H1 (cell line): ENCODE results near the gene SCOC.

ENCODE experiments used
- CBX8 ChIP-seq: fragments of 300-800, 300-1000 bp; sonication (generic); IDR thresholded peaks from 2 replicates; pipeline ENCODE4 v1.7.1; 2016; ENCODE audit warnings: low read depth, low read length, borderline replicate concordance
- CTCF ChIP-seq, 3 experiments: IDR thresholded peaks; 1 replicate in 2 of 3; 2 replicates in 1 of 3; pipeline versions ENCODE4 v1.5.1 to v1.6.1; 2011; ENCODE audit warnings: low read length in 3 of 3, mild to moderate bottlenecking in 3 of 3, inconsistent platforms in 2 of 3, low read depth in 1 of 3, moderate library complexity in 1 of 3; ENCODE audit not compliant: insufficient read depth in 1 of 3; ENCODE audit errors: control extremely low read depth in 1 of 3
- EZH2 ChIP-seq: fragments of 200-600 bp; sonication (generic); IDR thresholded peaks from 2 replicates; pipeline ENCODE4 v1.7.1; 2012; ENCODE audit warnings: low read depth, mild to moderate bottlenecking, moderate library complexity, low read length, inconsistent platforms; ENCODE audit not compliant: severe bottlenecking
- JUN ChIP-seq: IDR thresholded peaks from 2 replicates; pipeline ENCODE4 v1.6.1; 2011; ENCODE audit warnings: low read depth, mild to moderate bottlenecking, improper control_type of control experiment, low read length
- POLR2A ChIP-seq, 2 experiments: IDR thresholded peaks; 1 replicate in 1 of 2; 2 replicates in 1 of 2; pipeline ENCODE4 v1.6.1; 2011; ENCODE audit warnings: low read depth in 2 of 2, low read length in 2 of 2, mild to moderate bottlenecking in 2 of 2; ENCODE audit errors: control extremely low read depth in 1 of 2
- POLR2AphosphoS5 ChIP-seq: IDR thresholded peaks from 2 replicates; pipeline ENCODE4 v1.6.1; 2011; ENCODE audit warnings: low read depth, low read length
- RXRA ChIP-seq: IDR thresholded peaks from 2 replicates; pipeline ENCODE4 v1.6.1; 2011; ENCODE audit warnings: low read depth, mild to moderate bottlenecking, low read length, moderate library complexity; ENCODE audit not compliant: insufficient read depth
- SP2 ChIP-seq: IDR thresholded peaks from 2 replicates; pipeline ENCODE4 v1.6.1; 2012; ENCODE audit warnings: mild to moderate bottlenecking, low read length, inconsistent platforms
- TAF1 ChIP-seq: IDR thresholded peaks from 2 replicates; pipeline ENCODE4 v1.6.1; 2011; ENCODE audit warnings: mild to moderate bottlenecking, low read depth, low read length
- TEAD4 ChIP-seq: IDR thresholded peaks from 2 replicates; pipeline ENCODE4 v1.6.1; 2012; ENCODE audit warnings: low read depth, low read length, inconsistent platforms, mixed read lengths
- YY1 ChIP-seq: IDR thresholded peaks from 2 replicates; pipeline ENCODE4 v1.6.1; 2011; ENCODE audit warnings: low read depth, mild to moderate bottlenecking, low read length
- ZNF274 ChIP-seq: IDR thresholded peaks from 2 replicates; pipeline ENCODE4 v1.7.0; 2012; ENCODE audit warnings: low read length, borderline replicate concordance; ENCODE audit errors: extremely low read depth
- TF ChIP-seq, protein P1 (sequence below): IDR thresholded peaks from 2 replicates; pipeline ENCODE4 v1.6.1; 2011; ENCODE audit warnings: low read length, improper control_type of control experiment

- TF ChIP-seq TAF1 = no peak
- TF ChIP-seq EZH2 = no peak
- TF ChIP-seq POLR2A (IDR thresholded peaks at IDR 0.05; ENCODE audit: control extremely low read depth in 1 of 2, low read depth in 2 of 2, low read length in 2 of 2) = no peak
- TF ChIP-seq POLR2AphosphoS5 = no peak
- no peak for TF ChIP-seq JUN
- TF ChIP-seq, protein P1, sequence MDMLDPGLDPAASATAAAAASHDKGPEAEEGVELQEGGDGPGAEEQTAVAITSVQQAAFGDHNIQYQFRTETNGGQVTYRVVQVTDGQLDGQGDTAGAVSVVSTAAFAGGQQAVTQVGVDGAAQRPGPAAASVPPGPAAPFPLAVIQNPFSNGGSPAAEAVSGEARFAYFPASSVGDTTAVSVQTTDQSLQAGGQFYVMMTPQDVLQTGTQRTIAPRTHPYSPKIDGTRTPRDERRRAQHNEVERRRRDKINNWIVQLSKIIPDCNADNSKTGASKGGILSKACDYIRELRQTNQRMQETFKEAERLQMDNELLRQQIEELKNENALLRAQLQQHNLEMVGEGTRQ = no peak
- no peak for TF ChIP-seq CTCF (IDR thresholded peaks at IDR 0.05; ENCODE audit: control extremely low read depth in 1 of 3, insufficient read depth in 1 of 3, low read depth in 1 of 3, low read length in 3 of 3)
- TF ChIP-seq YY1 = no peak
- no peak for TF ChIP-seq RXRA
- TF ChIP-seq CBX8 = no peak
- no peak for TF ChIP-seq TEAD4
- TF ChIP-seq ZNF274 = no peak
- TF ChIP-seq SP2 = no peak
Observed at GRCh38 chr4:140363558-140363957, 9.9 kb upstream of the SCOC start.
